ENCODE measurements around the gene PTPRCAP. TPM values are rescaled to one million over a fixed set of nuclear protein-coding genes. Genes with fewer than 3 reads are reported as not detected.
A peak's percentile ranks its signal among the peaks of the same experiment; 100 is the strongest.

PTPRCAP gene
- total and polyA plus RNA-seq, 4 donors, result 2.9 to 6.2 (median 4.5) TPM

GRCh38 chr11:67420147-67420645 lies 17.3 kb downstream of the PTPRCAP start:
- no peaks in the 10 kb centered on the region for H3K36me3 ChIP-seq (ENCODE audit: control insufficient read depth in 4 of 4, insufficient read depth in 3 of 4, low read depth in 1 of 4, low read length in 3 of 4)
- no peak for TF ChIP-seq SP1 (IDR thresholded peaks at IDR 0.05)
- no peak for TF ChIP-seq ATF3 (IDR thresholded peaks at IDR 0.05)
- no peak for TF ChIP-seq ZBTB33 (IDR thresholded peaks at IDR 0.05)
- TF ChIP-seq HNF4A (conservative IDR thresholded peaks at IDR 0.05), result no peak
- TF ChIP-seq HNF4G (IDR thresholded peaks at IDR 0.05), result no peak
- TF ChIP-seq RAD21 (IDR thresholded peaks at IDR 0.05), result no peak
- no peak for TF ChIP-seq NR2F2 (IDR thresholded peaks at IDR 0.05)
- TF ChIP-seq GABPA (IDR thresholded peaks at IDR 0.05 in 1 of 2, conservative IDR thresholded peaks at IDR 0.05 in 1 of 2), result no peak
- no peak for TF ChIP-seq FOXA2 (IDR thresholded peaks at IDR 0.05)
- no peak for TF ChIP-seq JUND (IDR thresholded peaks at IDR 0.05)
- TF ChIP-seq RXRA (IDR thresholded peaks at IDR 0.05), result no peak
- TF ChIP-seq FOXA1 (IDR thresholded peaks at IDR 0.05), result no peak
- no peak for TF ChIP-seq MAX (IDR thresholded peaks at IDR 0.05)
- no peak for TF ChIP-seq YY1 (IDR thresholded peaks at IDR 0.05)
- TF ChIP-seq TAF1 (conservative IDR thresholded peaks at IDR 0.05), result no peak
- TF ChIP-seq CTCF (IDR thresholded peaks at IDR 0.05; ENCODE audit: low read depth, low read length, missing input control), result no peak
- TF ChIP-seq EGR1 (IDR thresholded peaks at IDR 0.05; ENCODE audit: low read depth in 2 of 2), result no peak
- TF ChIP-seq REST (IDR thresholded peaks at IDR 0.05), result no peak
- 38% methylated on average over 15 of the region's 15 CpGs for WGBS
- peaks cover 21 to 34% (median 27%) of the 10 kb centered on the region in 4 donors for H3K4me1 ChIP-seq (ENCODE audit: control insufficient read depth in 4 of 4, insufficient read depth in 4 of 4, low read length in 3 of 4)
- H3K9me3 ChIP-seq (ENCODE audit: control insufficient read depth in 4 of 4, low read length in 3 of 4), result no peaks in the 10 kb centered on the region
- H3K27me3 ChIP-seq (ENCODE audit: control insufficient read depth in 4 of 4, insufficient read depth in 4 of 4, low read length in 3 of 4), result no peaks in the 10 kb centered on the region
- peak overlapping the region; percentile 92 to 94 for H3K27ac ChIP-seq (ENCODE audit: low read depth in 1 of 2, low read length in 2 of 2)
- peak overlapping the region in 1 of 2 donors; percentile 39 for H3K9ac ChIP-seq (ENCODE audit: low read depth in 1 of 2, low read length in 2 of 2)
- no peak for DNase-seq (ENCODE audit: low spot score)
- peak overlapping the region in 2 of 3 donors; percentile 58 to 76 for H3K4me3 ChIP-seq (ENCODE audit: low read depth in 1 of 3, low read length in 3 of 3)

Measured in liver (tissue), 9 donors.